IMR-90 (cell line): ENCODE measurements around the gene VPS39. TPM values are rescaled to one million over a fixed set of nuclear protein-coding genes. Genes with fewer than 3 reads are reported as not detected.
A peak's percentile ranks its signal among the peaks of the same experiment; 100 is the strongest.

Experiments
- ATAC-seq: fragments of 200-7000 bp; cut with Tn5 transposase; 2 replicates; pipeline ENCODE4 v1.9.1; 2020; ENCODE audit warnings: low read depth, mild to moderate bottlenecking, moderate library complexity
- BruUV-seq: library from RNA; stranded (reverse); fragments of 400-500 nt; replicated peaks from 2 replicates; lab custom pipeline; 2021; lab: Mats Ljungman, UMichigan
- CTCF ChIA-PET: fragments of 300-600 bp; formaldehyde crosslinking; extraction: SDS; loops from one replicate; lab custom pipeline; 2021; ENCODE audit warnings: antibody characterized with exemption; lab: Yijun Ruan, JAX
- POLR2A ChIA-PET: fragments of 300-600 bp; sonication (Branson Sonifier 250); formaldehyde crosslinking; loops from one replicate; lab custom pipeline; 2022; ENCODE audit warnings: antibody characterized with exemption; ENCODE audit not compliant: unreplicated experiment; lab: Charles Lee
- DNase-seq: peaks from one replicate; pipeline ENCODE4 v3.0.0; 2013
- H2AFZ ChIP-seq: replicated peaks from 2 replicates; pipeline ENCODE3; 2013; ENCODE audit warnings: low read length, mild to moderate bottlenecking; ENCODE audit not compliant: poor library complexity
- H2AK5ac ChIP-seq: 2 replicates; pipeline ENCODE4 v1.6.1; 2013; ENCODE audit warnings: low read depth, low read length, inconsistent platforms
- H2AK9ac ChIP-seq: replicated peaks from 2 replicates; pipeline ENCODE3; 2013; ENCODE audit warnings: mild to moderate bottlenecking, low read depth, low read length, moderate library complexity; ENCODE audit not compliant: poor library complexity
- H2BK120ac ChIP-seq: 2 replicates; pipeline ENCODE4 v1.6.1; 2013; ENCODE audit warnings: low read depth, low read length, inconsistent platforms
- H2BK15ac ChIP-seq: 3 replicates; pipeline ENCODE4 v1.6.1; 2013; ENCODE audit warnings: low read depth, low read length, inconsistent platforms
- H2BK20ac ChIP-seq: 2 replicates; pipeline ENCODE4 v1.6.1; 2013; ENCODE audit warnings: low read depth, mild to moderate bottlenecking, inconsistent platforms, low read length, moderate library complexity
- H2BK5ac ChIP-seq: 2 replicates; pipeline ENCODE4 v1.6.1; 2013; ENCODE audit warnings: mild to moderate bottlenecking, low read depth, low read length, inconsistent platforms; ENCODE audit not compliant: poor library complexity, severe bottlenecking
- H3K14ac ChIP-seq: replicated peaks from 2 replicates; pipeline ENCODE4 v1.6.1; 2013; ENCODE audit warnings: low read depth, low read length, inconsistent platforms
- H3K18ac ChIP-seq: 2 replicates; pipeline ENCODE4 v1.6.1; 2013; ENCODE audit warnings: low read depth, low read length, control low read depth
- H3K23ac ChIP-seq: 2 replicates; pipeline ENCODE4 v1.6.1; 2013; ENCODE audit warnings: low read depth, low read length, inconsistent platforms
- H3K27ac ChIP-seq: 2 replicates; pipeline ENCODE4 v1.5.1; 2013; ENCODE audit warnings: mild to moderate bottlenecking, control low read depth, low read length; ENCODE audit not compliant: insufficient read depth
- H3K27me3 ChIP-seq: 2 replicates; pipeline ENCODE4 v1.6.1; 2013; ENCODE audit warnings: low read length; ENCODE audit not compliant: control insufficient read depth, insufficient read depth
- H3K36me3 ChIP-seq: 2 replicates; pipeline ENCODE4 v1.6.1; 2013; ENCODE audit warnings: low read length, mixed read lengths; ENCODE audit not compliant: control insufficient read depth, insufficient read depth
- H3K4ac ChIP-seq: 2 replicates; pipeline ENCODE4 v1.6.1; 2013; ENCODE audit warnings: low read depth, low read length, inconsistent platforms
- H3K4me1 ChIP-seq: 2 replicates; pipeline ENCODE4 v1.6.1; 2013; ENCODE audit warnings: low read length, mixed read lengths; ENCODE audit not compliant: control insufficient read depth, insufficient read depth
- H3K4me2 ChIP-seq: 2 replicates; pipeline ENCODE4 v1.6.1; 2013; ENCODE audit warnings: low read depth, mild to moderate bottlenecking, control low read depth, low read length, moderate library complexity
- H3K4me3 ChIP-seq: 2 replicates; pipeline ENCODE4 v1.5.1; 2013; ENCODE audit warnings: low read depth, mild to moderate bottlenecking, control low read depth, low read length, moderate library complexity; ENCODE audit not compliant: insufficient read depth
- H3K56ac ChIP-seq: 2 replicates; pipeline ENCODE4 v1.6.1; 2013; ENCODE audit warnings: low read length, inconsistent platforms; ENCODE audit not compliant: insufficient read depth; ENCODE audit errors: extremely low read depth
- H3K79me1 ChIP-seq, 2 experiments: 2 replicates each; pipeline ENCODE4 v1.6.1; 2013; ENCODE audit warnings: low read length in 2 of 2, inconsistent platforms in 1 of 2, low read depth in 1 of 2
- H3K9ac ChIP-seq: 2 replicates; pipeline ENCODE4 v1.6.1; 2013; ENCODE audit warnings: low read depth, low read length, control low read depth
- H3K9me1 ChIP-seq: 2 replicates; pipeline ENCODE4 v1.6.1; 2013; ENCODE audit warnings: low read length, inconsistent platforms; ENCODE audit not compliant: insufficient read depth
- H3K9me3 ChIP-seq: 2 replicates; pipeline ENCODE4 v1.6.1; 2013; ENCODE audit warnings: low read length; ENCODE audit not compliant: control insufficient read depth, insufficient read depth
- H4K20me1 ChIP-seq: 2 replicates; pipeline ENCODE4 v1.6.1; 2013; ENCODE audit warnings: low read length, inconsistent platforms; ENCODE audit not compliant: insufficient read depth
- H4K5ac ChIP-seq: 2 replicates; pipeline ENCODE4 v1.6.1; 2013; ENCODE audit warnings: mild to moderate bottlenecking, low read depth, low read length, control low read depth
- H4K8ac ChIP-seq, 2 experiments: 2 replicates each; pipeline ENCODE4 v1.6.1; 2013; ENCODE audit warnings: low read depth in 2 of 2, low read length in 2 of 2, control low read depth in 1 of 2, inconsistent platforms in 1 of 2
- H4K91ac ChIP-seq: 2 replicates; pipeline ENCODE4 v1.6.1; 2013; ENCODE audit warnings: low read depth, low read length, inconsistent platforms; ENCODE audit not compliant: insufficient read depth
- BHLHE40 ChIP-seq: fragments of 150-350 bp; IDR thresholded peaks from 2 replicates; pipeline ENCODE4 v1.6.1; 2016; ENCODE audit warnings: mild to moderate bottlenecking, low read depth, low read length
- CEBPB ChIP-seq: IDR thresholded peaks from 2 replicates; pipeline ENCODE4 v1.6.1; 2012; ENCODE audit warnings: low read depth, low read length, improper control_type of control experiment
- CHD1 ChIP-seq: IDR thresholded peaks from 2 replicates; pipeline ENCODE4 v1.6.1; 2012; ENCODE audit warnings: low read depth, low read length, improper control_type of control experiment
- FOS ChIP-seq: fragments of 150-350 bp; IDR thresholded peaks from 2 replicates; pipeline ENCODE4 v1.6.1; 2016; ENCODE audit warnings: low read depth, low read length
- MAFK ChIP-seq: IDR thresholded peaks from 2 replicates; pipeline ENCODE4 v1.6.1; 2012; ENCODE audit warnings: low read depth, low read length, improper control_type of control experiment
- NFE2L2 ChIP-seq: fragments of 150-350 bp; IDR thresholded peaks from 2 replicates; pipeline ENCODE4 v1.6.1; 2016; ENCODE audit warnings: low read depth, mild to moderate bottlenecking, low read length
- RAD21 ChIP-seq: IDR thresholded peaks from 2 replicates; pipeline ENCODE4 v1.6.1; 2012; ENCODE audit warnings: low read length, improper control_type of control experiment
- RFX5 ChIP-seq: IDR thresholded peaks from 2 replicates; pipeline ENCODE4 v1.8.0; 2012; ENCODE audit warnings: low read depth, mild to moderate bottlenecking, low read length, moderate library complexity
- WGBS, 2 experiments: methylation state at CpG; one replicate each; pipeline versions ENCODE4 v1.1.5 to v1.1.7; 2013; ENCODE audit warnings: missing lambda C conversion rate in 2 of 2; ENCODE audit not compliant: insufficient read length in 1 of 2; ENCODE audit errors: extremely low coverage in 2 of 2; 5-methylcytosine and 5-hydroxymethylcytosine counted together
- dilution Hi-C: fragments of 300-500 bp; cut with HindIII; formaldehyde crosslinking; loops from one replicate; pipeline ENCODE4 v1.14.3; 2018; ENCODE audit warnings: low sequenced_read_pairs; ENCODE audit not compliant: unreplicated experiment
- in situ Hi-C: fragments of 300-500 bp; cut with MboI; formaldehyde crosslinking; loops from 3 replicates; pipeline ENCODE4 v1.14.3; 2019; ENCODE audit warnings: low sequenced_read_pairs, inconsistent platforms, mixed read lengths
- intact Hi-C: fragments of 100-400 bp; cut with micrococcal nuclease; formaldehyde crosslinking; loops from 2 replicates; pipeline ENCODE4 v1.10.0; 2022
- polyA plus RNA-seq, 3 experiments: library from polyadenylated mRNA; depleted of rRNA; stranded (reverse); fragments of >200 nt; gene quantifications; 2 replicates each; pipeline ENCODE4 v1.2.3, GENCODE V29; 2012; ENCODE audit warnings: low replicate concordance in 1 of 3
- total RNA-seq: library from RNA; depleted of rRNA; stranded (reverse); fragments of >200 nt; gene quantifications from 2 replicates; pipeline ENCODE4 v1.2.3, GENCODE V29; 2012
- TF ChIP-seq, protein P1 (sequence below): conservative IDR thresholded peaks from 2 replicates; pipeline ENCODE4 v1.5.1; 2012; ENCODE audit warnings: mild to moderate bottlenecking, low read depth, low read length, improper control_type of control experiment
- TF ChIP-seq, protein P2 (sequence below): fragments of 150-350 bp; IDR thresholded peaks from 2 replicates; pipeline ENCODE4 v1.6.1; 2016; ENCODE audit warnings: low read depth, mild to moderate bottlenecking, low read length, moderate library complexity, borderline replicate concordance
- TF ChIP-seq, protein P3 (sequence below): fragments of 150-350 bp; IDR thresholded peaks from 2 replicates; pipeline ENCODE4 v1.6.1; 2017; ENCODE audit warnings: mild to moderate bottlenecking, antibody characterized with exemption, low read length, low read depth

Gene VPS39
- total and polyA plus RNA-seq, 2 of the 4 experiments (the other 2 are of a cell fraction): 49.7 to 52.2 TPM

DNA sequence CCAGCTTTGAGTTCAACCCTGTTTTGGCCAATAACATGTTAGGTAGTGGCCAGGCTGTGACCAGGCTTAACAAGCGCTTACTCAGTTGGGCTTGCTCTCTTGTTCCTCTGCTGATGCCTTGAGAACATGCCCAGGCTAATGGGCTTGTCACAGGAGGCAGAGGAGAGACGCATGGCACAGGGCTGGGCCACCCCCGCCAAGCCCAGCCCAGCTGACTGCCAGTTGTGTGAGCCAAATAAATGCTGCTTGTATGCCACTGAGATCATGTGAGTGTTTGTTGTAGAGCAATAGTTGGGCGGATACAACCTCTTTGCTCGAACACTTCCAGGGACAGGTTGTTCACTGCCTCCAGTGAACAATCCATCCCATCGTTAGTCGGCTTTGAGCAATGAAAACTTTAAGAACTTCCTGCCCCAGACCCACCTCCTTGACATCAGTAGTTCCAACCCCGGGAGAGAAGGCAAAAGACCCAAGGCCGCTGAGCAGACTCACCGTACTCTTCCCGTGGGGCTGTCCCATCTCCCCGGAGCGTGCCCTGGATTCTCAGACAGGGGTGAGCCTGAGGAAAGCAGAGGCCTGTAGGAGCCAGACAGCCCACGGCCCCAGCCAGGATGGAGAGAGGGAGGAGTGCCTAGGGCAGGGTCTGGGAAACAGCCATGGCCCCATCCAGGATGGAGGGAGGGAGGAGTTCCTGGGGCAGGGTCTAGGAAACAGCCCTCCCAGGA is 55.7 kb downstream of the VPS39 start:
- H2BK20ac ChIP-seq: no peak overlapping the region
- no peak overlapping the region for H2AK5ac ChIP-seq
- TF ChIP-seq, protein P1, sequence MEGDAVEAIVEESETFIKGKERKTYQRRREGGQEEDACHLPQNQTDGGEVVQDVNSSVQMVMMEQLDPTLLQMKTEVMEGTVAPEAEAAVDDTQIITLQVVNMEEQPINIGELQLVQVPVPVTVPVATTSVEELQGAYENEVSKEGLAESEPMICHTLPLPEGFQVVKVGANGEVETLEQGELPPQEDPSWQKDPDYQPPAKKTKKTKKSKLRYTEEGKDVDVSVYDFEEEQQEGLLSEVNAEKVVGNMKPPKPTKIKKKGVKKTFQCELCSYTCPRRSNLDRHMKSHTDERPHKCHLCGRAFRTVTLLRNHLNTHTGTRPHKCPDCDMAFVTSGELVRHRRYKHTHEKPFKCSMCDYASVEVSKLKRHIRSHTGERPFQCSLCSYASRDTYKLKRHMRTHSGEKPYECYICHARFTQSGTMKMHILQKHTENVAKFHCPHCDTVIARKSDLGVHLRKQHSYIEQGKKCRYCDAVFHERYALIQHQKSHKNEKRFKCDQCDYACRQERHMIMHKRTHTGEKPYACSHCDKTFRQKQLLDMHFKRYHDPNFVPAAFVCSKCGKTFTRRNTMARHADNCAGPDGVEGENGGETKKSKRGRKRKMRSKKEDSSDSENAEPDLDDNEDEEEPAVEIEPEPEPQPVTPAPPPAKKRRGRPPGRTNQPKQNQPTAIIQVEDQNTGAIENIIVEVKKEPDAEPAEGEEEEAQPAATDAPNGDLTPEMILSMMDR: no peak
- TF ChIP-seq FOS: no peak
- TF ChIP-seq CEBPB: no peak
- TF ChIP-seq, protein P2, sequence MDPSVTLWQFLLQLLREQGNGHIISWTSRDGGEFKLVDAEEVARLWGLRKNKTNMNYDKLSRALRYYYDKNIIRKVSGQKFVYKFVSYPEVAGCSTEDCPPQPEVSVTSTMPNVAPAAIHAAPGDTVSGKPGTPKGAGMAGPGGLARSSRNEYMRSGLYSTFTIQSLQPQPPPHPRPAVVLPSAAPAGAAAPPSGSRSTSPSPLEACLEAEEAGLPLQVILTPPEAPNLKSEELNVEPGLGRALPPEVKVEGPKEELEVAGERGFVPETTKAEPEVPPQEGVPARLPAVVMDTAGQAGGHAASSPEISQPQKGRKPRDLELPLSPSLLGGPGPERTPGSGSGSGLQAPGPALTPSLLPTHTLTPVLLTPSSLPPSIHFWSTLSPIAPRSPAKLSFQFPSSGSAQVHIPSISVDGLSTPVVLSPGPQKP: no peak
- no peak for TF ChIP-seq BHLHE40
- TF ChIP-seq, protein P3, sequence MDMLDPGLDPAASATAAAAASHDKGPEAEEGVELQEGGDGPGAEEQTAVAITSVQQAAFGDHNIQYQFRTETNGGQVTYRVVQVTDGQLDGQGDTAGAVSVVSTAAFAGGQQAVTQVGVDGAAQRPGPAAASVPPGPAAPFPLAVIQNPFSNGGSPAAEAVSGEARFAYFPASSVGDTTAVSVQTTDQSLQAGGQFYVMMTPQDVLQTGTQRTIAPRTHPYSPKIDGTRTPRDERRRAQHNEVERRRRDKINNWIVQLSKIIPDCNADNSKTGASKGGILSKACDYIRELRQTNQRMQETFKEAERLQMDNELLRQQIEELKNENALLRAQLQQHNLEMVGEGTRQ: no peak
- TF ChIP-seq RAD21: no peak
- no peak for TF ChIP-seq NFE2L2
- TF ChIP-seq MAFK: no peak
- TF ChIP-seq CHD1: no peak
- TF ChIP-seq RFX5: no peak
- no peak overlapping the region for H3K4ac ChIP-seq
- POLR2A ChIA-PET: no interaction called here
- H4K5ac ChIP-seq: no peak overlapping the region
- no peaks in the 10 kb centered on the region for H3K9me3 ChIP-seq
- CTCF ChIA-PET: no interaction called here
- no peak overlapping the region for H4K8ac ChIP-seq
- in situ Hi-C loops: no loop called here
- intact Hi-C loops: no loop called here
- no peak for DNase-seq
- H4K91ac ChIP-seq: no peak overlapping the region
- H3K9me1 ChIP-seq: 0 out of 2 replicates have a peak, but pooled peaks cover 5% of the 10 kb centered on the region
- no peak overlapping the region for H2AFZ ChIP-seq
- H3K27me3 ChIP-seq: peaks cover 4% of the 10 kb centered on the region
- H3K18ac ChIP-seq: no peak overlapping the region
- 84% methylated on average over 12 of the region's 14 CpGs; no CpG with 5 or more reads in 1 of the 2 experiments for WGBS, 2 experiments
- H3K4me3 ChIP-seq: no peak overlapping the region
- no peak overlapping the region for H2BK15ac ChIP-seq
- H3K27ac ChIP-seq: no peak overlapping the region
- BruUV-seq: no TSS peak
- no peak overlapping the region for H2BK120ac ChIP-seq
- H3K4me1 ChIP-seq: no peaks in the 10 kb centered on the region
- no peak overlapping the region for H2BK5ac ChIP-seq
- no peaks in the 10 kb centered on the region for H3K36me3 ChIP-seq
- no peak overlapping the region for H3K14ac ChIP-seq
- H4K20me1 ChIP-seq: no peaks in the 10 kb centered on the region
- no peak overlapping the region for H3K9ac ChIP-seq
- H3K79me1 ChIP-seq: no peaks in the 10 kb centered on the region
- H3K4me2 ChIP-seq: no peak overlapping the region
- H3K56ac ChIP-seq: no peak overlapping the region
- no peak overlapping the region for H2AK9ac ChIP-seq
- dilution Hi-C loops: no loop called here
- peak; percentile 45 for ATAC-seq
- no peak overlapping the region for H3K23ac ChIP-seq
